GM13976 (cell line): ENCODE measurements around the gene FPGT.

Experiments used
- DNase-seq: peaks from one replicate; pipeline ENCODE4 v3.0.0; 2012; ENCODE audit warnings: low spot score
- in situ Hi-C: fragments of 300-500 bp; cut with MboI; formaldehyde crosslinking; loops from one replicate; pipeline ENCODE4 v1.12.0; 2022; ENCODE audit warnings: low sequenced_read_pairs, mixed read lengths, inconsistent platforms; ENCODE audit not compliant: unreplicated experiment
- TF ChIP-seq, protein P1 (sequence below): IDR thresholded peaks from 2 replicates; pipeline ENCODE4 v1.5.1; 2012; ENCODE audit warnings: borderline replicate concordance, mild to moderate bottlenecking; ENCODE audit not compliant: insufficient read depth; ENCODE audit errors: extremely low read depth, missing control alignments, control extremely low read depth

FPGT gene

DNA sequence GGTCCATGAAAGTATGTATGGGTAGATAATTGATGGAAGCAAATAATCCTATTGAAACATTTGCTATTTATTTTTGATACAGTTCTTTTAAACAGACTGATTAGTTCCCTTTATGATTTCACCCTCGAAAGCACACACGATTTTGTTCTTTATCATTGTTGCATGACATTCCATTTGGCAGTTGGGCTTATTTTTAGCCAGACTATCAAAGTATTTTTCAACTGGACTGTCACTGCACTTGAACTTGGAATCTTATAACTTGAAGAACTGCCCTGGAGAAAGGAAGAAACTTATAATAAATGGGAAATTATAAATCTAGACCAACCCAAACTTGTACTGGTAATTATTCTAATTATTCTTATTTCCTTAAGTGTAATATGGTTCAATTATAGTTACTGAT, 37.1 kb downstream of the FPGT start, which contains the start of gene TNNI3K:
TSS of gene TNNI3K (plus strand) at position 235 of the 400 bp plus-strand sequence. CDS start at position 300, 65 bp downstream.
- no peak for DNase-seq
- in situ Hi-C loops: no loop called here
- TF ChIP-seq, protein P1, sequence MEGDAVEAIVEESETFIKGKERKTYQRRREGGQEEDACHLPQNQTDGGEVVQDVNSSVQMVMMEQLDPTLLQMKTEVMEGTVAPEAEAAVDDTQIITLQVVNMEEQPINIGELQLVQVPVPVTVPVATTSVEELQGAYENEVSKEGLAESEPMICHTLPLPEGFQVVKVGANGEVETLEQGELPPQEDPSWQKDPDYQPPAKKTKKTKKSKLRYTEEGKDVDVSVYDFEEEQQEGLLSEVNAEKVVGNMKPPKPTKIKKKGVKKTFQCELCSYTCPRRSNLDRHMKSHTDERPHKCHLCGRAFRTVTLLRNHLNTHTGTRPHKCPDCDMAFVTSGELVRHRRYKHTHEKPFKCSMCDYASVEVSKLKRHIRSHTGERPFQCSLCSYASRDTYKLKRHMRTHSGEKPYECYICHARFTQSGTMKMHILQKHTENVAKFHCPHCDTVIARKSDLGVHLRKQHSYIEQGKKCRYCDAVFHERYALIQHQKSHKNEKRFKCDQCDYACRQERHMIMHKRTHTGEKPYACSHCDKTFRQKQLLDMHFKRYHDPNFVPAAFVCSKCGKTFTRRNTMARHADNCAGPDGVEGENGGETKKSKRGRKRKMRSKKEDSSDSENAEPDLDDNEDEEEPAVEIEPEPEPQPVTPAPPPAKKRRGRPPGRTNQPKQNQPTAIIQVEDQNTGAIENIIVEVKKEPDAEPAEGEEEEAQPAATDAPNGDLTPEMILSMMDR: no peak

DNA sequence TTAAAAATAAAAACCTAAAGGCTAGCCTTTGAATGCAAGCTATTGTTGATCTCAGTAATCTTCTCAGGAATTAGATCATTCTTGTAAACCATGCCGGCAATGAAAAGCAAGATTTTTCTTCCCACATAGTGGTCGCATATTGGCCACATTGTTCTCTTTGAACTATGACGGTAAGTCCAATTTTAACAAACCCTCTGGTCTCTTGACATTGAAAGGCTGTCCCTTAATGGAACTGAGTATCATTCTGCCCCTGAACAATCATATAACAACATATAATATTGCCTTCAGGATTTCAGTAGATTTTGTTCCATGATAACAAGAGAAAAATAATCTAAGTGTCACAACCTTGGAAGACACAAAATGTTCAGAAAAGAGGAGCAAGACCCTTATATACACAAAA, 38.4 kb downstream of the FPGT start:
- in situ Hi-C loops: no loop called here
- DNase-seq: no peak
- TF ChIP-seq, protein P1: no peak

DNA sequence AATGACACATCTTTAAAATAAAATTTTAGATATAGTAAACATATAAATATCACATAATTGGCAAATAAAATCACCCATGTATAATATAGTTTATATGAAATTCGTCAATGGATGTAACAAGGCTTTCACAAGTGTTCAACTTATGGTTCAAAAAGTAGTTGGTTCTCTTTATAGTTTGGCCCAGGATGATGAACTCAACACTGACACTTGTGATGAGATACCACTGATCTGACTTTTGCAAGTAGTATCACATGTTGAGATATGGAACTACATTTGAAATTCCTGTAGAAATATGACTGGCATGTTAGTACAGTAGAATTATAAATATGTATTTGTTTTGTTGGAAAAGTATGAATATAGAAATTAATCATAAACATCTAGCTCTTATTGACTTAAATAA, 39.0 kb downstream of the FPGT start:
- in situ Hi-C loops: no loop called here
- DNase-seq: no peak
- TF ChIP-seq, protein P1: no peak

DNA sequence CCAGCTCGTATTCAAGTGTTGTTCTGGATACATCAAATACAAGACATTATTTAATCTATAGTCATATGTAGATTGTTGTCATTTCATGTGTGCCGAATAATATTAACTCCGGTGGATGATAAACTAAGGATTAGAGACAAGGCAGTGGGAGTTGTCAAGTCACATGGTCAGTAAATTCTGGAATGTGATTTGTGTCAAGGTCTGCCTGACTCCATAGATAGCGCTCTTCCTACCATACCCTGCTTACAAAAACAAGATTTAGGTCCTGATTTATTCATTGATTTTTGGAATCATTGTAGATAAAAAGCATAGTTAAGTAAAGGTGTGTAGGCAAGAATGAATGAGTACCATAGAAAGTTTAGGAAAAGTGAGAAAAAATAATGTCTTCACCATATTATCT, 39.7 kb downstream of the FPGT start:
- TF ChIP-seq, protein P1: no peak
- in situ Hi-C loops: no loop called here
- no peak for DNase-seq

DNA sequence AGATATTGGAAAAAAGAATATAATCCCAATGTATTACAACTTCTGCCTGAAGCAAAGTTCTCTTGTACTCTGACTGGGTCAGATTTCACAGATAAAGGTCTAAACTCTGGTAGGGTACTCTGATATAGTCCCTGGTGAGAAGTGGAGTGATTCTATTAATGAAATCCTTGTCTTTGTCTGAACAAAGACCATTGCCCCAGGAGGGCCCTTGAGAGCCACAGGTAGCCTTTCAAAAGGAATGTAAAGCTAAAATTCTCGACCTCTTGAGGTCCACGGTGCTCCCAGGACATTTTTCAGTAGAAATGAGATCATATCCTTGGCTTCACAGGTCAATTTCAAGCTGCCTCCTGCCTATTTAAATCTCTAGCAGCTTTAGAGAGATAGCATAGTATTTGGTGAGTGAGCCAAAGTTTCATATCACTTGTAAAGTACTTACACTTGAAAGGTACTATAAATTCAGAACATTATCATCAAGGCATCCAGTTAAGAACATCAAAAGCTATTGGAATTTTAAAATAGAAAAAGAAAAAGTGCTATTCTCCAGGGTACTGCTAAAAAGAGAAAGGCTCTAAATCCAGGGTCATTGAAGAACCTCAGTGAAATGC, 47.2 kb downstream of the FPGT start:
- no peak for DNase-seq
- in situ Hi-C loops: no loop called here
- TF ChIP-seq, protein P1: no peak

DNA sequence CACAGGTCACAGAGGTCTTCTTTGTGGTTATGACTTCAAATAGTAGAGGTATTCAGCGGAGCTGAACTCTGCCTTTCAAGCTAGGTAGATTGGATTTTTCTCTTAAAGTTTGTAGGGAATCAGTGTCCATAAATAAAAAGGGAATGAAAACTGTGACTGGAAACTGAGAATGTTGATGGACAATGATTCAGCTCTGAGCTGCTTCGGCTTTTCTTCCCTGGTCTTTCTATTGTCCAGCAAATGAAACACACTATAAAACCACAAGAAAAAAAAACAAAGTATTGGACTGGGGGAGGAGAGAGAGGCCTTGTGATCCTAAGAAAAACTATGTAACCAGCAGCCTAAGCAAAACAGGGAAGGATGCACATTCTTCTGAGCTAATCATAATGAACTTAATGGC, 48.3 kb downstream of the FPGT start:
- TF ChIP-seq, protein P1: no peak
- in situ Hi-C loops: no loop called here
- DNase-seq: no peak
